Ishikawa (cell line): Measurements from ENCODE around the gene CACNA1C.

Experiments
- EP300 ChIP-seq: IDR thresholded peaks from 2 replicates; pipeline ENCODE4 v1.6.1; 2012; ENCODE audit warnings: borderline replicate concordance
- NFIC ChIP-seq: IDR thresholded peaks from 2 replicates; pipeline ENCODE4 v1.6.1; 2012
- REST ChIP-seq: IDR thresholded peaks from 2 replicates; pipeline ENCODE4 v1.6.1; 2012; ENCODE audit warnings: low read depth, mild to moderate bottlenecking
- TCF12 ChIP-seq: IDR thresholded peaks from 2 replicates; pipeline ENCODE4 v1.6.1; 2012; ENCODE audit warnings: low read depth
- TEAD4 ChIP-seq: IDR thresholded peaks from 2 replicates; pipeline ENCODE4 v1.6.1; 2012

DNA sequence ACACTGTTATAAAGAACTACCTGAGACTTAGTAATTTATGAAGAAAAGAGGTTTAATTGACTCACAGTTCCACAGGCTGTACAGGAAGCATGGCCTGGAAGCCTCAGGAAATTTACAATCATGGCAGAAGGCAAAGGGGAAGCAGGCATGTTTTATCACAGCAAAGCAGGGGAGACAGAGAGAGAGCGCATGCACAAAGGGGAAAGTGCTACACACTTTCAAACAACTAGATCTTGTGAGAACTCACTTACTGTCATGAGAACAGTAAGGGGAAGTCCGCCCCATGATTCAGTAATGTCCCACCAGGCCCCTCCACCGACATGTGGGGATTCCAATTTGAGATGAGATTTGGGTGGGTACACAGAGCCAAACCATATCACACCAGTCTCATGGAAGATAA, 313.9 kb downstream of the CACNA1C start:
- TF ChIP-seq TEAD4, result no peak
- no peak for TF ChIP-seq REST
- TF ChIP-seq EP300, result no peak
- TF ChIP-seq NFIC, result no peak
- no peak for TF ChIP-seq TCF12
